Stimulated activated CD4-positive, alpha-beta T cell treated with anti-CD3 and anti-CD28 coated beads, Interleukin-4, amount 100 ng/mL, for 24 hours (primary cell): ENCODE results near the gene GALNT11.
"Not testable (repeated sequence)": the region's sequence is repeated elsewhere in the genome, so short reads cannot be mapped to it uniquely, and the experiment has no call there.

Source experiments
- DNase-seq: peaks from one replicate; pipeline ENCODE4 v3.0.0-alpha.2; 2020

Gene GALNT11

GRCh38 chr7:152076324-152076821 is 50.9 kb downstream of the GALNT11 start:
- no peak for DNase-seq

- no peak for DNase-seq
Observed at GRCh38 chr7:152076940-152077933, 51.8 kb downstream of the GALNT11 start.

GRCh38 chr7:152078025-152078424 is 52.6 kb downstream of the GALNT11 start:
- DNase-seq = no peak

GRCh38 chr7:152078786-152079185 is 53.3 kb downstream of the GALNT11 start:
- no peak for DNase-seq

GRCh38 chr7:152081088-152081487 is 55.6 kb downstream of the GALNT11 start:
- DNase-seq = no peak

GRCh38 chr7:152082073-152082721 is 56.7 kb downstream of the GALNT11 start:
- DNase-seq = not testable (repeated sequence)

- DNase-seq = no peak
Observed at GRCh38 chr7:152085131-152085530, 59.7 kb downstream of the GALNT11 start.

- no peak for DNase-seq
Observed at GRCh38 chr7:152086513-152086912, 61.0 kb downstream of the GALNT11 start.

GRCh38 chr7:152089183-152089582 is 63.7 kb downstream of the GALNT11 start:
- no peak for DNase-seq

- DNase-seq = no peak
Observed at GRCh38 chr7:152090747-152091146, 65.3 kb downstream of the GALNT11 start.

GRCh38 chr7:152093717-152094116 is 68.2 kb downstream of the GALNT11 start:
- no peak for DNase-seq

GRCh38 chr7:152095771-152096170 is 70.3 kb downstream of the GALNT11 start:
- DNase-seq = no peak

- DNase-seq = no peak
Observed at GRCh38 chr7:152097330-152097729, 71.9 kb downstream of the GALNT11 start.

- DNase-seq = no peak
Observed at GRCh38 chr7:152103066-152103465, 77.6 kb downstream of the GALNT11 start.

GRCh38 chr7:152103691-152104090 is 78.2 kb downstream of the GALNT11 start:
- no peak for DNase-seq

GRCh38 chr7:152105205-152105604 is 79.7 kb downstream of the GALNT11 start:
- no peak for DNase-seq

- DNase-seq = no peak
Observed at GRCh38 chr7:152106990-152107389, 81.5 kb downstream of the GALNT11 start.

GRCh38 chr7:152107945-152108344 is 82.5 kb downstream of the GALNT11 start:
- no peak for DNase-seq

- no peak for DNase-seq
Observed at GRCh38 chr7:152108359-152108758, 82.9 kb downstream of the GALNT11 start.

GRCh38 chr7:152112829-152113228 is 87.4 kb downstream of the GALNT11 start:
- DNase-seq = no peak

- DNase-seq = no peak
Observed at GRCh38 chr7:152115021-152115718, 89.7 kb downstream of the GALNT11 start.

GRCh38 chr7:152117356-152117755 is 91.9 kb downstream of the GALNT11 start:
- no peak for DNase-seq

- no peak for DNase-seq
Observed at GRCh38 chr7:152120210-152120609, 94.7 kb downstream of the GALNT11 start.
